ENCODE data around the gene MCL1. TPM values are rescaled to one million over a fixed set of nuclear protein-coding genes. Genes with fewer than 3 reads are reported as not detected.

The MCL1 gene
- total and polyA plus RNA-seq, 2 of the 13 experiments (the other 11 are each of a cell fraction or from before 2014, with no cell fraction given) = 69.5 to 125 TPM

DNA sequence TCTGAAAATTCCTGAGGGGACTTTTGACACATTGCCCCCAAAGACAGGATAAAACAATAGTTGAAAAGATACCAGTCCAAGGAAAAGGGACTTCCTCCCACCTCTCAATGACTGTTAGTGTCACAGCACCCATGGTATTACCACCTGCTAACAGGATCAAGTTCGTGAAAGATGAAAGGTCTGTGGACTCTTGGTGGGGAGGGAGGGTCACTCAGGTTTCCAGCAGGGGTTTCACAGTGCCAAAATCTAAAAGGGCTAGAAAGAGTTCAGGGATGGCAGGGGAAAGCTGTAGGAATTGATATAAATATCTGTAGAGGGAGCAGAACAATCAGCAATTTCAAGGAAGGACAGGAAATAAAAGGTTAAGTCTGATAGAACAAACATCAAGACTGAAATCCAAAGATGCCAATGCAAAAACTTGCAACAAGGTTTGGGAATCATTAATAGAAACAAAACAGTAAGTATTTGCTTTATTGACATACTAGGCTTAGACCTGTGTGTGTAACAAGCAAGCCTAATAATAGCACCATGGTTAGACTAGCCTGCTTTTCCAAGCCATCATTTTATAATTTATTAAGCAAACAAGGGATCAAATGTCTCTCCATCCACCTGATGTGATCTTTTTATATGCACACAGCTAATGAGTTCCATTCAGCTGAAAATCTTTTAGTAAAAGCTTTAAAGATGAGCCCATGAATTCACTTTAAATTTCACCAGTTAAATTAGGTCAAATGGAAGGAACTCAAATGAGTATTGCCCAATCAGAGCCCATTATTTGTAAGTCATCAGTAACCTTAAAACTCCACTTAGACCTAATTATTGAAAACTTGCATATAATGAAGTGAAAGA is 3.7 kb downstream of the MCL1 start (continued):
- TF ChIP-seq HHEX (CRISPR knock-in tag; IDR thresholded peaks at IDR 0.05) (no peak), ZNF12 (CRISPR knock-in tag; IDR thresholded peaks at IDR 0.05) (peak; percentile 89), CHD2 (IDR thresholded peaks at IDR 0.05; ENCODE audit: low read depth, low read length) (no peak), ONECUT2 (CRISPR knock-in tag; IDR thresholded peaks at IDR 0.05) (0 out of 2 replicates have a peak, but pooled peaks have one; percentile 20), FOXA3 (CRISPR knock-in tag; IDR thresholded peaks at IDR 0.05) (peak; percentile 68), ZNF652 (CRISPR knock-in tag; IDR thresholded peaks at IDR 0.05; ENCODE audit: borderline replicate concordance, low read depth) (peak; percentile 64), FOXJ3 (CRISPR knock-in tag; IDR thresholded peaks at IDR 0.05; ENCODE audit: borderline replicate concordance) (peak; percentile 39; the same call in 1 of the 2 replicates), FOXC1 (CRISPR knock-in tag; IDR thresholded peaks at IDR 0.05; ENCODE audit: borderline replicate concordance) (no peak), ZMAT3 (CRISPR knock-in tag; conservative IDR thresholded peaks at IDR 0.05) (0 out of 2 replicates have a peak, but pooled peaks have one; percentile 23), MED1 (CRISPR knock-in tag; IDR thresholded peaks at IDR 0.05) (0 out of 2 replicates have a peak, but pooled peaks have one; percentile 34), KAT7 (CRISPR knock-in tag; IDR thresholded peaks at IDR 0.05; ENCODE audit: borderline replicate concordance) (no peak), MXI1 (IDR thresholded peaks at IDR 0.05; ENCODE audit: borderline replicate concordance, low read depth, low read length) (peak; percentile 30; the same call in 1 of the 3 replicates), POLR2A (IDR thresholded peaks at IDR 0.05; ENCODE audit: insufficient read depth in 1 of 2, low read depth in 2 of 2, low read length in 2 of 2) (peak in 1 of 2 experiments; percentile 22; a peak in 2 of 4 replicates), CEBPG (CRISPR knock-in tag; IDR thresholded peaks at IDR 0.05) (peak; percentile 54; the same call in 1 of the 2 replicates), RBM22 (optimal IDR thresholded peaks at IDR 0.05; ENCODE audit: low read length) (peak; percentile 37), CEBPB (IDR thresholded peaks at IDR 0.05; ENCODE audit: borderline replicate concordance, low read depth, low read length) (peak; percentile 78)
- TF ChIP-seq, protein P1, sequence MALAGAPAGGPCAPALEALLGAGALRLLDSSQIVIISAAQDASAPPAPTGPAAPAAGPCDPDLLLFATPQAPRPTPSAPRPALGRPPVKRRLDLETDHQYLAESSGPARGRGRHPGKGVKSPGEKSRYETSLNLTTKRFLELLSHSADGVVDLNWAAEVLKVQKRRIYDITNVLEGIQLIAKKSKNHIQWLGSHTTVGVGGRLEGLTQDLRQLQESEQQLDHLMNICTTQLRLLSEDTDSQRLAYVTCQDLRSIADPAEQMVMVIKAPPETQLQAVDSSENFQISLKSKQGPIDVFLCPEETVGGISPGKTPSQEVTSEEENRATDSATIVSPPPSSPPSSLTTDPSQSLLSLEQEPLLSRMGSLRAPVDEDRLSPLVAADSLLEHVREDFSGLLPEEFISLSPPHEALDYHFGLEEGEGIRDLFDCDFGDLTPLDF (CRISPR knock-in tag; IDR thresholded peaks at IDR 0.05) = peak; percentile 28; the same call in 1 of the 2 replicates
- TF ChIP-seq, protein P2, sequence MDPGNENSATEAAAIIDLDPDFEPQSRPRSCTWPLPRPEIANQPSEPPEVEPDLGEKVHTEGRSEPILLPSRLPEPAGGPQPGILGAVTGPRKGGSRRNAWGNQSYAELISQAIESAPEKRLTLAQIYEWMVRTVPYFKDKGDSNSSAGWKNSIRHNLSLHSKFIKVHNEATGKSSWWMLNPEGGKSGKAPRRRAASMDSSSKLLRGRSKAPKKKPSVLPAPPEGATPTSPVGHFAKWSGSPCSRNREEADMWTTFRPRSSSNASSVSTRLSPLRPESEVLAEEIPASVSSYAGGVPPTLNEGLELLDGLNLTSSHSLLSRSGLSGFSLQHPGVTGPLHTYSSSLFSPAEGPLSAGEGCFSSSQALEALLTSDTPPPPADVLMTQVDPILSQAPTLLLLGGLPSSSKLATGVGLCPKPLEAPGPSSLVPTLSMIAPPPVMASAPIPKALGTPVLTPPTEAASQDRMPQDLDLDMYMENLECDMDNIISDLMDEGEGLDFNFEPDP (CRISPR knock-in tag; conservative IDR thresholded peaks at IDR 0.05) = no peak
- TF ChIP-seq, protein P3, sequence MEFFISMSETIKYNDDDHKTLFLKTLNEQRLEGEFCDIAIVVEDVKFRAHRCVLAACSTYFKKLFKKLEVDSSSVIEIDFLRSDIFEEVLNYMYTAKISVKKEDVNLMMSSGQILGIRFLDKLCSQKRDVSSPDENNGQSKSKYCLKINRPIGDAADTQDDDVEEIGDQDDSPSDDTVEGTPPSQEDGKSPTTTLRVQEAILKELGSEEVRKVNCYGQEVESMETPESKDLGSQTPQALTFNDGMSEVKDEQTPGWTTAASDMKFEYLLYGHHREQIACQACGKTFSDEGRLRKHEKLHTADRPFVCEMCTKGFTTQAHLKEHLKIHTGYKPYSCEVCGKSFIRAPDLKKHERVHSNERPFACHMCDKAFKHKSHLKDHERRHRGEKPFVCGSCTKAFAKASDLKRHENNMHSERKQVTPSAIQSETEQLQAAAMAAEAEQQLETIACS (CRISPR knock-in tag; IDR thresholded peaks at IDR 0.05) = 0 out of 2 replicates have a peak, but pooled peaks have one; percentile 20
- TF ChIP-seq, protein P4, sequence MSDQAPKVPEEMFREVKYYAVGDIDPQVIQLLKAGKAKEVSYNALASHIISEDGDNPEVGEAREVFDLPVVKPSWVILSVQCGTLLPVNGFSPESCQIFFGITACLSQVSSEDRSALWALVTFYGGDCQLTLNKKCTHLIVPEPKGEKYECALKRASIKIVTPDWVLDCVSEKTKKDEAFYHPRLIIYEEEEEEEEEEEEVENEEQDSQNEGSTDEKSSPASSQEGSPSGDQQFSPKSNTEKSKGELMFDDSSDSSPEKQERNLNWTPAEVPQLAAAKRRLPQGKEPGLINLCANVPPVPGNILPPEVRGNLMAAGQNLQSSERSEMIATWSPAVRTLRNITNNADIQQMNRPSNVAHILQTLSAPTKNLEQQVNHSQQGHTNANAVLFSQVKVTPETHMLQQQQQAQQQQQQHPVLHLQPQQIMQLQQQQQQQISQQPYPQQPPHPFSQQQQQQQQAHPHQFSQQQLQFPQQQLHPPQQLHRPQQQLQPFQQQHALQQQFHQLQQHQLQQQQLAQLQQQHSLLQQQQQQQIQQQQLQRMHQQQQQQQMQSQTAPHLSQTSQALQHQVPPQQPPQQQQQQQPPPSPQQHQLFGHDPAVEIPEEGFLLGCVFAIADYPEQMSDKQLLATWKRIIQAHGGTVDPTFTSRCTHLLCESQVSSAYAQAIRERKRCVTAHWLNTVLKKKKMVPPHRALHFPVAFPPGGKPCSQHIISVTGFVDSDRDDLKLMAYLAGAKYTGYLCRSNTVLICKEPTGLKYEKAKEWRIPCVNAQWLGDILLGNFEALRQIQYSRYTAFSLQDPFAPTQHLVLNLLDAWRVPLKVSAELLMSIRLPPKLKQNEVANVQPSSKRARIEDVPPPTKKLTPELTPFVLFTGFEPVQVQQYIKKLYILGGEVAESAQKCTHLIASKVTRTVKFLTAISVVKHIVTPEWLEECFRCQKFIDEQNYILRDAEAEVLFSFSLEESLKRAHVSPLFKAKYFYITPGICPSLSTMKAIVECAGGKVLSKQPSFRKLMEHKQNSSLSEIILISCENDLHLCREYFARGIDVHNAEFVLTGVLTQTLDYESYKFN (CRISPR knock-in tag; conservative IDR thresholded peaks at IDR 0.05) = peak; percentile 44; the same call in 1 of the 2 replicates
